ENCODE data around the gene ITIH6. TPM values are rescaled to one million over a fixed set of nuclear protein-coding genes. Genes with fewer than 3 reads are reported as not detected.
"Not testable (repeated sequence)": the region's sequence is repeated elsewhere in the genome, so short reads cannot be mapped to it uniquely, and the experiment has no call there.

Gene ITIH6
- total RNA-seq, 1 experiment from 2014 or later: not detected

- DNase-seq: no peak
- Histone ChIP-seq H3K27ac (ENCODE audit: low read length) (no peak overlapping the region), H3K9me2 (replicated peaks; ENCODE audit: insufficient read depth, low read length) (no peaks in the 10 kb centered on the region), H3K27me3 (ENCODE audit: low read length) (no peaks in the 10 kb centered on the region), H3K9ac (ENCODE audit: low read length) (no peak overlapping the region), H4K20me1 (ENCODE audit: insufficient read depth, low read depth, low read length) (no peaks in the 10 kb centered on the region), H3K36me3 (ENCODE audit: insufficient read depth, low read length) (no peaks in the 10 kb centered on the region), H3K4me1 (ENCODE audit: low read length) (no peaks in the 10 kb centered on the region), H3K79me2 (ENCODE audit: low read length) (no peaks in the 10 kb centered on the region), H2AFZ (ENCODE audit: low read length) (no peak overlapping the region), H3K4me3 (ENCODE audit: low read length) (no peak overlapping the region), H3K4me2 (ENCODE audit: low read depth, low read length, poor library complexity, severe bottlenecking) (no peak overlapping the region), H3K9me3 (ENCODE audit: low read length) (no peaks in the 10 kb centered on the region)
These were observed 39.7 kb downstream of the ITIH6 start for GRCh38 chrX:54758114-54759055.

- no peaks in the 10 kb centered on the region for H3K79me2 ChIP-seq (ENCODE audit: low read length)
- H3K4me2 ChIP-seq (ENCODE audit: low read depth, low read length, poor library complexity, severe bottlenecking): no peak overlapping the region
These were observed 43.2 kb downstream of the ITIH6 start for GRCh38 chrX:54754854-54755253.

GRCh38 chrX:54748626-54749025, 49.4 kb downstream of the ITIH6 start:
- Histone ChIP-seq H3K79me2 (ENCODE audit: low read length) (no peaks in the 10 kb centered on the region), H3K4me1 (ENCODE audit: low read length) (no peaks in the 10 kb centered on the region), H3K27me3 (ENCODE audit: low read length) (no peaks in the 10 kb centered on the region), H3K9me2 (replicated peaks; ENCODE audit: insufficient read depth, low read length) (no peaks in the 10 kb centered on the region), H4K20me1 (ENCODE audit: insufficient read depth, low read depth, low read length) (no peaks in the 10 kb centered on the region), H3K9me3 (ENCODE audit: low read length) (no peaks in the 10 kb centered on the region), H3K4me3 (ENCODE audit: low read length) (no peak overlapping the region), H3K9ac (ENCODE audit: low read length) (no peak overlapping the region), H2AFZ (ENCODE audit: low read length) (no peak overlapping the region), H3K36me3 (ENCODE audit: insufficient read depth, low read length) (no peaks in the 10 kb centered on the region), H3K4me2 (ENCODE audit: low read depth, low read length, poor library complexity, severe bottlenecking) (no peak overlapping the region), H3K27ac (ENCODE audit: low read length) (no peak overlapping the region)
- DNase-seq: no peak

More at GRCh38 chrX:54754854-54755253, 43.2 kb downstream of the ITIH6 start:
- Histone ChIP-seq H3K36me3 (ENCODE audit: insufficient read depth, low read length) (no peaks in the 10 kb centered on the region), H3K9me2 (replicated peaks; ENCODE audit: insufficient read depth, low read length) (no peaks in the 10 kb centered on the region), H3K9ac (ENCODE audit: low read length) (no peak overlapping the region), H3K4me1 (ENCODE audit: low read length) (no peaks in the 10 kb centered on the region), H3K27ac (ENCODE audit: low read length) (no peak overlapping the region), H3K27me3 (ENCODE audit: low read length) (no peaks in the 10 kb centered on the region), H3K9me3 (ENCODE audit: low read length) (no peaks in the 10 kb centered on the region), H4K20me1 (ENCODE audit: insufficient read depth, low read depth, low read length) (no peaks in the 10 kb centered on the region), H3K4me3 (ENCODE audit: low read length) (no peak overlapping the region), H2AFZ (ENCODE audit: low read length) (no peak overlapping the region)
- no peak for DNase-seq

GRCh38 chrX:54747733-54748393, 50.2 kb downstream of the ITIH6 start:
- Histone ChIP-seq H3K79me2 (ENCODE audit: low read length) (no peaks in the 10 kb centered on the region), H3K27me3 (ENCODE audit: low read length) (no peaks in the 10 kb centered on the region), H3K9me3 (ENCODE audit: low read length) (no peaks in the 10 kb centered on the region), H3K4me3 (ENCODE audit: low read length) (no peak overlapping the region), H3K9ac (ENCODE audit: low read length) (no peak overlapping the region), H4K20me1 (ENCODE audit: insufficient read depth, low read depth, low read length) (no peaks in the 10 kb centered on the region), H2AFZ (ENCODE audit: low read length) (no peak overlapping the region), H3K4me1 (ENCODE audit: low read length) (no peaks in the 10 kb centered on the region), H3K27ac (ENCODE audit: low read length) (no peak overlapping the region), H3K4me2 (ENCODE audit: low read depth, low read length, poor library complexity, severe bottlenecking) (no peak overlapping the region), H3K36me3 (ENCODE audit: insufficient read depth, low read length) (no peaks in the 10 kb centered on the region), H3K9me2 (replicated peaks; ENCODE audit: insufficient read depth, low read length) (no peaks in the 10 kb centered on the region)
- DNase-seq: no peak

GRCh38 chrX:54746928-54747327, 51.1 kb downstream of the ITIH6 start:
- Histone ChIP-seq H3K79me2 (ENCODE audit: low read length) (no peaks in the 10 kb centered on the region), H3K4me1 (ENCODE audit: low read length) (no peaks in the 10 kb centered on the region), H4K20me1 (ENCODE audit: insufficient read depth, low read depth, low read length) (no peaks in the 10 kb centered on the region), H3K9ac (ENCODE audit: low read length) (no peak overlapping the region), H3K36me3 (ENCODE audit: insufficient read depth, low read length) (no peaks in the 10 kb centered on the region), H3K27ac (ENCODE audit: low read length) (no peak overlapping the region), H2AFZ (ENCODE audit: low read length) (no peak overlapping the region), H3K4me3 (ENCODE audit: low read length) (no peak overlapping the region), H3K27me3 (ENCODE audit: low read length) (no peaks in the 10 kb centered on the region), H3K9me3 (ENCODE audit: low read length) (no peaks in the 10 kb centered on the region), H3K9me2 (replicated peaks; ENCODE audit: insufficient read depth, low read length) (no peaks in the 10 kb centered on the region), H3K4me2 (ENCODE audit: low read depth, low read length, poor library complexity, severe bottlenecking) (no peak overlapping the region)
- no peak for DNase-seq

GRCh38 chrX:54745676-54746075, 52.4 kb downstream of the ITIH6 start:
- Histone ChIP-seq H3K9me3 (ENCODE audit: low read length) (no peaks in the 10 kb centered on the region), H3K4me3 (ENCODE audit: low read length) (no peak overlapping the region), H3K4me2 (ENCODE audit: low read depth, low read length, poor library complexity, severe bottlenecking) (no peak overlapping the region), H3K36me3 (ENCODE audit: insufficient read depth, low read length) (no peaks in the 10 kb centered on the region), H3K9me2 (replicated peaks; ENCODE audit: insufficient read depth, low read length) (no peaks in the 10 kb centered on the region), H2AFZ (ENCODE audit: low read length) (no peak overlapping the region), H3K4me1 (ENCODE audit: low read length) (no peaks in the 10 kb centered on the region), H4K20me1 (ENCODE audit: insufficient read depth, low read depth, low read length) (no peaks in the 10 kb centered on the region), H3K79me2 (ENCODE audit: low read length) (no peaks in the 10 kb centered on the region), H3K9ac (ENCODE audit: low read length) (no peak overlapping the region), H3K27ac (ENCODE audit: low read length) (no peak overlapping the region), H3K27me3 (ENCODE audit: low read length) (no peaks in the 10 kb centered on the region)
- DNase-seq: no peak

- not testable (repeated sequence) for H3K4me3 ChIP-seq (ENCODE audit: low read length); H3K9ac ChIP-seq (ENCODE audit: low read length); H3K27me3 ChIP-seq (ENCODE audit: low read length); H4K20me1 ChIP-seq (ENCODE audit: insufficient read depth, low read depth, low read length); H3K4me2 ChIP-seq (ENCODE audit: low read depth, low read length, poor library complexity, severe bottlenecking); H2AFZ ChIP-seq (ENCODE audit: low read length); H3K9me2 ChIP-seq (replicated peaks; ENCODE audit: insufficient read depth, low read length); H3K36me3 ChIP-seq (ENCODE audit: insufficient read depth, low read length); H3K27ac ChIP-seq (ENCODE audit: low read length); H3K79me2 ChIP-seq (ENCODE audit: low read length); DNase-seq; H3K9me3 ChIP-seq (ENCODE audit: low read length); H3K4me1 ChIP-seq (ENCODE audit: low read length)
These were observed 59.5 kb downstream of the ITIH6 start for GRCh38 chrX:54738567-54738966.

GRCh38 chrX:54736298-54736942, 61.6 kb downstream of the ITIH6 start:
- H3K4me1 ChIP-seq (ENCODE audit: low read length); H3K27ac ChIP-seq (ENCODE audit: low read length); H3K9ac ChIP-seq (ENCODE audit: low read length); H3K79me2 ChIP-seq (ENCODE audit: low read length); H3K27me3 ChIP-seq (ENCODE audit: low read length); H3K9me2 ChIP-seq (replicated peaks; ENCODE audit: insufficient read depth, low read length); H3K36me3 ChIP-seq (ENCODE audit: insufficient read depth, low read length); DNase-seq; H3K4me3 ChIP-seq (ENCODE audit: low read length); H3K4me2 ChIP-seq (ENCODE audit: low read depth, low read length, poor library complexity, severe bottlenecking); H4K20me1 ChIP-seq (ENCODE audit: insufficient read depth, low read depth, low read length); H3K9me3 ChIP-seq (ENCODE audit: low read length); H2AFZ ChIP-seq (ENCODE audit: low read length): not testable (repeated sequence)
